GM23338 (cell line): ENCODE results near the gene OR2S2. TPM values are rescaled to one million over a fixed set of nuclear protein-coding genes. Genes with fewer than 3 reads are reported as not detected.

Experiments used
- ATAC-seq: fragments of 200-7000 bp; cut with Tn5 transposase; 3 replicates; pipeline ENCODE4 v1.9.1; 2020
- DNase-seq: peaks from one replicate; pipeline ENCODE4 v3.0.0-alpha.2; 2015; ENCODE audit warnings: low spot score
- H2AFZ ChIP-seq: fragments of 200-600 bp; sonication (generic); 2 replicates; pipeline ENCODE4 v1.8.0; 2016; ENCODE audit warnings: antibody characterized with exemption, mild to moderate bottlenecking, moderate library complexity
- H3F3A ChIP-seq: fragments of 200-600 bp; sonication (generic); replicated peaks from 2 replicates; pipeline ENCODE4 v1.8.0; 2017; ENCODE audit warnings: antibody characterized with exemption, mixed run types, low read depth
- H3K27ac ChIP-seq: fragments of 200-600 bp; sonication (generic); 2 replicates; pipeline ENCODE4 v1.6.1; 2016; ENCODE audit warnings: low read depth
- H3K27me3 ChIP-seq: fragments of 200-600 bp; sonication (generic); 2 replicates; pipeline ENCODE4 v1.8.0; 2016; ENCODE audit warnings: mild to moderate bottlenecking, mixed run types, moderate library complexity; ENCODE audit not compliant: insufficient read depth
- H3K36me3 ChIP-seq: fragments of 200-600 bp; sonication (generic); 2 replicates; pipeline ENCODE4 v1.8.0; 2016; ENCODE audit warnings: mild to moderate bottlenecking; ENCODE audit not compliant: insufficient read depth
- H3K4me1 ChIP-seq: fragments of 200-600 bp; sonication (generic); 2 replicates; pipeline ENCODE4 v1.8.0; 2016; ENCODE audit warnings: mild to moderate bottlenecking, moderate library complexity; ENCODE audit not compliant: insufficient read depth
- H3K4me2 ChIP-seq: fragments of 200-600 bp; sonication (generic); 2 replicates; pipeline ENCODE4 v1.7.1; 2017; ENCODE audit warnings: mixed run types
- H3K4me3 ChIP-seq: fragments of 200-600 bp; sonication (generic); 2 replicates; pipeline ENCODE4 v1.6.1; 2016; ENCODE audit warnings: mixed run types
- H3K79me2 ChIP-seq: fragments of 200-600 bp; sonication (generic); replicated peaks from 2 replicates; pipeline ENCODE4 v1.8.0; 2017; ENCODE audit warnings: mild to moderate bottlenecking; ENCODE audit not compliant: insufficient read depth
- H3K9me2 ChIP-seq: fragments of 200-600 bp; sonication (generic); 2 replicates; pipeline ENCODE4 v1.8.0; 2017; ENCODE audit not compliant: insufficient read depth
- H4K20me1 ChIP-seq: fragments of 200-600 bp; sonication (generic); replicated peaks from 2 replicates; pipeline ENCODE4 v1.8.0; 2017; ENCODE audit warnings: mild to moderate bottlenecking; ENCODE audit not compliant: insufficient read depth
- H3K27ac Mint-ChIP-seq: 2 replicates; pipeline ENCODE4 v1.8.0; 2020; ENCODE audit warnings: inconsistent platforms, mild to moderate bottlenecking, moderate library complexity, mixed read lengths
- H3K27me3 Mint-ChIP-seq: 3 replicates; pipeline ENCODE4 v1.8.0; 2022; ENCODE audit warnings: low read depth, mild to moderate bottlenecking, moderate library complexity, mixed read lengths, inconsistent platforms; ENCODE audit not compliant: insufficient read depth, poor library complexity
- H3K36me3 Mint-ChIP-seq: 3 replicates; pipeline ENCODE4 v1.8.0; 2021; ENCODE audit warnings: low read depth, mild to moderate bottlenecking, inconsistent platforms, moderate library complexity, mixed read lengths
- H3K4me1 Mint-ChIP-seq: 3 replicates; pipeline ENCODE4 v1.8.0; 2020; ENCODE audit warnings: mild to moderate bottlenecking, inconsistent platforms, mixed read lengths
- H3K4me3 Mint-ChIP-seq: 3 replicates; pipeline ENCODE4 v1.8.0; 2021; ENCODE audit warnings: moderate library complexity, mild to moderate bottlenecking, inconsistent platforms, mixed read lengths
- H3K9me3 Mint-ChIP-seq: 3 replicates; pipeline ENCODE4 v1.8.0; 2020; ENCODE audit warnings: moderate library complexity, mild to moderate bottlenecking, inconsistent platforms, mixed read lengths
- CTCF ChIP-seq, 2 experiments: fragments of 200-600 bp in 1 of 2; sonication (generic) in 1 of 2; conservative IDR thresholded peaks; 2 replicates each; pipeline versions ENCODE4 v1.5.1 to v1.6.1; 2016 to 2017; ENCODE audit warnings: antibody characterized with exemption in 2 of 2, low read depth in 2 of 2, mild to moderate bottlenecking in 2 of 2, moderate library complexity in 1 of 2
- ZNF462 ChIP-seq: fragments of 250-450 bp; sonication (Bioruptor Pico); IDR thresholded peaks from 2 replicates; pipeline ENCODE4 v1.5.0; 2020; ENCODE audit warnings: mild to moderate bottlenecking, moderate library complexity
- polyA plus RNA-seq: library from polyadenylated mRNA; unstranded; fragments of >200 nt; fragmentation: Nextera tagmentation; extraction: Ambion mirVana; gene quantifications from 2 replicates; pipeline ENCODE4 v1.2.1, GENCODE V29; 2016
- total RNA-seq: library from RNA; depleted of rRNA; stranded (reverse); fragments of >200 nt; shearing (Covaris generic); gene quantifications from 2 replicates; pipeline ENCODE4 v1.2.3, GENCODE V29; 2014

OR2S2 gene
- total and polyA plus RNA-seq, 2 experiments from 2014 or later, result not detected

GRCh38 chr9:35942286-35942685, 15.7 kb downstream of the OR2S2 start:
- no peaks in the 10 kb centered on the region for H3K79me2 ChIP-seq

More at GRCh38 chr9:35942286-35942685, 15.7 kb downstream of the OR2S2 start:
- no peaks in the 10 kb centered on the region for H3K36me3 ChIP-seq
- no peaks in the 10 kb centered on the region for H3F3A ChIP-seq
- H2AFZ ChIP-seq, result no peak overlapping the region
- Mint-ChIP-seq H3K4me3 (no peak overlapping the region), H3K27ac (no peak overlapping the region), H3K27me3 (peaks cover 26% of the 10 kb centered on the region), H3K4me1 (peaks cover 4% of the 10 kb centered on the region; the same call in 1 of the 3 replicates), H3K9me3 (peaks cover 6% of the 10 kb centered on the region; the same call in 2 of the 3 replicates), H3K36me3 (no peaks in the 10 kb centered on the region; the same call in 2 of the 3 replicates)
- no peak for ATAC-seq
- no peaks in the 10 kb centered on the region for H4K20me1 ChIP-seq
- no peak overlapping the region for H3K4me2 ChIP-seq
- no peak for DNase-seq
- no peak overlapping the region for H3K4me3 ChIP-seq
- H3K4me1 ChIP-seq, result no peaks in the 10 kb centered on the region
- peaks cover 6% of the 10 kb centered on the region for H3K9me2 ChIP-seq
- peaks cover 41% of the 10 kb centered on the region for H3K27me3 ChIP-seq
- no peak for TF ChIP-seq CTCF (conservative IDR thresholded peaks at IDR 0.05; ENCODE audit: low read depth in 2 of 2)
- TF ChIP-seq ZNF462 (CRISPR knock-in tag), result no peak
- H3K27ac ChIP-seq, result no peak overlapping the region
